GM18505 (cell line): ENCODE measurements around the gene EVA1B.

ENCODE experiments used
- ATAC-seq: cut with Tn5 transposase; IDR thresholded peaks from one replicate; pipeline ENCODE4 v1.9.1; 2021; ENCODE audit not compliant: unreplicated experiment
- POLR2A ChIP-seq: IDR thresholded peaks from 4 replicates; pipeline ENCODE4 v1.6.1; 2011; ENCODE audit warnings: borderline replicate concordance; ENCODE audit not compliant: insufficient read depth, insufficient read length; ENCODE audit errors: extremely low read depth

EVA1B gene

GRCh38 chr1:36321119-36321951, 2.1 kb downstream of the EVA1B start:
- no peak for TF ChIP-seq POLR2A
- no peak for ATAC-seq

DNA sequence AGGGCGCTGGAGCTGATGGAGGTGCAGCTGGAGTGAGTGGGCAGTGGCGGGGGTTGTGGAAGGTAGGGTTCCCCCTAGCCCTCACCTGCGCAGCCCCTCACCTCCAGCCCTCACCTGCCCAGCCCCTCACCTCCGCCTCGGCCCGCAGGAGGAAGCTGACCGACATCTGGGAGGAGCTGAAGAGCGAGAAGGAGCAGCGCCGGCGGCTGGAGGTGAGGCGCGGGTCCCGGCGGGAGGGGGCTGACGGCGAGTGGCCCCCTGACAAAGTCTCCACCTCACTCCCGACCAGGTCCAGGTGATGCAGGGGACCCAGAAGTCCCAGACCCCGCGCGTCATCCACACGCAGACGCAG, 2.7 kb downstream of the EVA1B start:
- no peak for ATAC-seq
- TF ChIP-seq POLR2A: no peak

DNA sequence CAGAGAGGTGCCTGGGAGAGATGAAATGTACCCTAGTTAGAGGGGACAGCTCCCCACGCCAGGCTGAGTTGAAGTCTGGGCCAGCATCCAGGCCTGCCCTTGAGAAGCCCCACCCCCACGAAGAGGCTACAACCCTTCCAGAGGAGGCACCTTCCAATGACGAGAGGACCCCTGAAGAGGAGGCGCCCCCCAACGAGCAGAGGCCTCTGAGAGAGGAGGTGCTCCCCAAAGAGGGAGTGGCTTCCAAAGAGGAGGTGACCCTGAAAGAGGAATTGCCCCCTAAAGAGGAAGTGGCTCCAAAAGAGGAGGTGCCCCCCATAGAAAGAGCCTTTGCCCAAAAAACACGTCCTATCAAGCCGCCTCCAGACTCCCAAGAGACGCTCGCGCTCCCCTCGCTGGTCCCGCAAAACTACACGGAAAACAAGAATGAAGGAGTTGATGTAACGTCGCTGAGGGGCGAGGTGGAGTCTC, 3.1 kb downstream of the EVA1B start:
- ATAC-seq: no peak
- TF ChIP-seq POLR2A: no peak

- no peak for TF ChIP-seq POLR2A
These were observed 14.0 kb downstream of the EVA1B start for GRCh38 chr1:36309397-36309796.

GRCh38 chr1:36307601-36308330, 15.7 kb downstream of the EVA1B start:
- TF ChIP-seq POLR2A: no peak
- ATAC-seq: no peak

More at GRCh38 chr1:36309397-36309796, 14.0 kb downstream of the EVA1B start:
- no peak for ATAC-seq

DNA sequence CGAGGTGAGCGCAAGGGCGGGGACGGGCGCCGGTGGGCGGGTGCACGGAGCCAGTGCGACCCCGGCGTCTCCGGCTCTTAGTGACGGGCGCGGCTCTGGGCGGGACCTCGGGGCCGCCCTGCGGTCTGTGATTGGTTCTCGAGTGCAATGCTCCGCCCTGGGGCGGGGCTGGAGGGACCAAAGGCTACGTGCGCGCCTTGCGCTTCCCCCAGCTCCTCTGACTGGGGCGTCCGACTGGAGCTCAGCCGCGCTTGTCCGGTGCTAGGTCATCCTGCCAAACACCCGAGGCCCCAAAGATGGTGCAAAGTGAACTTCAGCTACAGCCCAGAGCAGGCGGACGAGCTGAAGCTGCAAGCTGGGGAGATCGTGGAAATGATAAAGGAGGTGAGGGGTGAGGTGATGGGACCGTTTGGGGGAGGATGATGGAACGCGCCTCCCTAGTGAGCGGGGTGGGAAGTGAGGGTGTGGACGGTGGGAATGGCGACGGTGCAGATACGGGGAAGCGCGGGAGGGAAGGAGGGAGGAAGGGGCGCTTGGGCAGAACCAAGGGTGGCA, 16.5 kb downstream of the EVA1B start:
- peak; percentile 93 for TF ChIP-seq POLR2A
- peak; percentile 94 for ATAC-seq

DNA sequence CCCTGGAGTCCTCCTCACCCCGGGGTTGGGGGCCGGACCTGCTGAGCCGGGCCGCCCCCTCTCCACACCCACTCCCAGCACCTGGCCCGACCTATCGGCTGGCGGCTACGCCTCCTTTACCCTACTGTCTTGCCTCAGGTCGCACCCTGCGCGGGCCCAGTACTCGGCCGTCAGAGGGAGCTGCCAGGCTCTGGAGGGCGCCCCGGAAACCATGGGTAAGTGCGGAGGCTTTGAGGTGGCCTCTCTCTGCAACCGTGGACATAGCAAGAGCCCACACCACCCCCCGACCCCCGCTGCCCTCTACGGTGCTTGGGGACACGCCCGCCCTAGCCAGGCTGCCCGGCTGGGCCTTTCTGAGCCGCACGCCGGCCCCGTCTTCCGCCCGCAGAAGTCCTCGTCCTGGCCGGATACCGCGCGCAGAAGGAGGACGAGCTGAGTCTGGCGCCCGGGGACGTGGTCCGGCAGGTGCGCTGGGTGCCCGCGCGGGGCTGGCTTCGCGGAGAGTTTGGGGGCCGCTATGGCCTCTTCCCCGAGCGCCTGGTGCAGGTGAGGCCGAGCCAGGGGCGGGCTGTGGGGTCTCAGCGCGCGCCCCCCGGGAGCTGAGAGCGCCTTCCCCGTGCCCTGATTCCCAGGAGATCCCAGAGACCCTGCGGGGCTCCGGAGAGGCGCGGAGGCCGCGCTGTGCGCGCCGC, 17.1 kb downstream of the EVA1B start, which contains the start of gene SH3D21:
SH3D21 (plus strand) TSS at position 159 of the 692 bp plus-strand sequence; CDS start at position 212, 53 bp downstream.
- peak; percentile 26 for TF ChIP-seq POLR2A
- ATAC-seq: peak; percentile 33

GRCh38 chr1:36305915-36306209, 17.6 kb downstream of the EVA1B start:
- ATAC-seq: no peak
- TF ChIP-seq POLR2A: no peak

DNA sequence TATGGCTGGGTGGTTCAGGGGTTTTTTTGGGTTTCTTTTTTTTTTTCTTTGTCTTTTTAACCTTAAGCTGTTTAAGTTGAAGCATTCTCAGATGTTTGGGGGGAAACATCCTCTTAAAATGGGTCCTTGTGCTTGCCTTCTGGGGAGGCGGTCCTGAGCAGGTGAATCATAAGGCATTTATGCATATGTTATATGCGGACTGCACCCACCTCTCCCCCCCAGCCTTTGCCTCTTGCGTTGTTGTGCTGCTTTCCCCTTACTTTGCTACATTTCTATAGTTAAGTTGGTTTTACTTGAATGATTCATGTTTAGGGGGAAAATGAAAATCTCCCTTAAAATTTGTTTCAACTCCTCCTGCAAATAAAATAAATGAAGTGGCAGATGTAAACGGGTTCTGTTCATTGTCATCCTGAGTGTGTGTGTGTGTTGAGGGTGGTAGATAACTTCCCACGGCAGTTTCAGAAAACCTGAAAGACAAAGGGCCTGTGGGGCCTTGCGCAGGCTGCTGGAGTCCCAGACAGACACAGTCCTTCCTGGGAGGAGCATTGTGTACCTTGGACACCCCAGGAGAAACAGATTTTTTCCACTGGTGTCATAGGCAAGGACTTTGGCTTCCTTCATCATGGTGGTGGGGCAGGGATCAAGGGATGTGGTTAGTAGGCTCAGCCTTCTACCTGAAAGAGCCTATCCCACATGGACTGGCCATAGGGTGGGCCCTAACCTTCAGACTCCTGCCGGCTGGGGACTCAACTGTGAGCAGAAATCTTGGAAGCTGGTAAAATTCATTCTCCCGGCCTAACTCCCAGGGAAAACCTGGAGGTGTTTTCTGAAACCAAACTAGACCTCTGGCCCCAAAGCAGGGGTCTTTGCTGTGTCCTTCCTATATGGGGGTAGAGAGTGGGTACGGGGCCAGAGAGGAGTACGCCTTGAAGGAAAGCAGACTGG, 18.2 kb downstream of the EVA1B start:
- ATAC-seq: no peak
- no peak for TF ChIP-seq POLR2A

DNA sequence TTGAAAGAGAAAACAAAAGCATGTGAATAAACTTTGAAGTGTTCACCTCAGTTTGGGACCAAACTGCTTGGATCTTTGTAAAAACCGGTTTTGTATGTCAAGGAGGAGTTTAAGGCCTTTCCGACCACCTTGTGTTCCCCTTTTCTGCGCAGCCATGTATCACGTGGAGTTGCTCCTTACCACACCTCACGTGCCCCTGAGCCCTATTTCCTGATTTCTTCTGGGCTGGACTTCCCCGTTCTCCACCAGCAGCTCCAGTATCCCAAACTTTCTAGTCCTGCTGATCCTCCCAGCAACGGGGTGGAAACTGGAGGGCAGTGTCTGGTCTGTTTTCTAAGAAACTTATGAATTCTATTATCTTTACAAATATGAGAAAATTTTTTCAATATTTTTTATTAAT, 18.9 kb downstream of the EVA1B start:
- ATAC-seq: no peak
- TF ChIP-seq POLR2A: no peak

DNA sequence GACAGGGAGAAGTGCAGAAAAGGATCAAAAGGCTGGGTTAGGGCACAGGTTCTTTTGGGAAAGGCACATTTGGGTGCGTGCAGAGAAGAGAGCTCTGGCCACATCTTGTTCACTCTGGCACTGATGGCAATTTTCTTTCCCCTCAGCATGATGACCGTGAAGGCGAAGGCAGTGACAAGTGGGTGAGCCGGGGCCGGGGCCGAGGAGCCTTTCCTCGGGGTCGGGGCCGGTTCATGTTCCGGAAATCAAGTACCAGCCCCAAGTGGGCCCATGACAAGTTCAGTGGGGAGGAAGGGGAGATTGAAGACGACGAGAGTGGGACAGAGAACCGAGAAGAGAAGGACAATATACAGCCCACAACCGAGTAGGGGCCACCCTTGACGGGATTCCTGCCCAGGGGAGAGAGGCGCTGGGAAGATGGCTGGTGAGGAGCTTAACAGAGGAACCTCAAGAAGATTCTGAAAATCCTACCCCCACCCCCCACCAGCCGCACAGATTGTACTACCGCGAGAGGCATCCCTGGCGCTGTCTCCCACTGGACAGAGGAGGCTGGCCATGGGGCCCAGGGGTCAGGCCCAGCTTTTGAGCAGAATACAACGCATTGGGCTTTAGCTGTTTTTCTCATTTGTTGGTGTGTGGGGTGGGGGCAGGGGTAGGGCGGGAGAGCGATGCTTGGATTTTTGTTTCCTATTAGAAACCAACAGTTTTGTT, 19.6 kb downstream of the EVA1B start:
- ATAC-seq: no peak
- TF ChIP-seq POLR2A: no peak

- ATAC-seq: no peak
- no peak for TF ChIP-seq POLR2A
These were observed 20.2 kb downstream of the EVA1B start for GRCh38 chr1:36303244-36303643.

DNA sequence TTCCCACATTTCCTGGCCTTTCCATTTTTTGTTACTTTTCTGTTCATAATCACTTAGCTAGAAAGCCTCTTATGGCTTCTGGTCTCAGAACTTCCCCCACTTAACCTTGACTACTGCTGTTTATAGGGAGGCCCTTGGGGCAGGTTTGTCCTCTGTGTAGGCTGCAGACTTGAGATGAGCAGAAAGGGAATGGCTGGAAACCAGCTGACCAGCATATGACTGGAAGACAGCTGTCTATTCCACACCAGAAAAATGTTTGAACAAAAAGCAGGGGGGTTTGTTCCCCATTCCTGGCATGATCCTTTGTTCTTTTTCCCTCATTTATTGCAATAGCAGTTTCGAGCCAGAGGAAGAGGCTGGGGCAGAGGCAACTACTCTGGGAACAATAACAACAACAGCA, 22.2 kb downstream of the EVA1B start:
- ATAC-seq: no peak
- TF ChIP-seq POLR2A: no peak
